GM12864 (cell line): ENCODE data around the gene TMEM30A.

Experiments
- DNase-seq: peaks from one replicate; pipeline ENCODE4 v3.0.0-alpha.2; 2011; ENCODE audit warnings: low read depth
- H3K4me3 ChIP-seq: 2 replicates; pipeline ENCODE4 v1.5.1; 2011; ENCODE audit warnings: mild to moderate bottlenecking, low read depth, low read length, control low read depth
- TF ChIP-seq, protein P1 (sequence below): IDR thresholded peaks from 2 replicates; pipeline ENCODE4 v1.5.1; 2011; ENCODE audit warnings: low read depth, mild to moderate bottlenecking, moderate library complexity, low read length, control low read depth, inconsistent platforms; ENCODE audit errors: missing control alignments

Gene TMEM30A

DNA sequence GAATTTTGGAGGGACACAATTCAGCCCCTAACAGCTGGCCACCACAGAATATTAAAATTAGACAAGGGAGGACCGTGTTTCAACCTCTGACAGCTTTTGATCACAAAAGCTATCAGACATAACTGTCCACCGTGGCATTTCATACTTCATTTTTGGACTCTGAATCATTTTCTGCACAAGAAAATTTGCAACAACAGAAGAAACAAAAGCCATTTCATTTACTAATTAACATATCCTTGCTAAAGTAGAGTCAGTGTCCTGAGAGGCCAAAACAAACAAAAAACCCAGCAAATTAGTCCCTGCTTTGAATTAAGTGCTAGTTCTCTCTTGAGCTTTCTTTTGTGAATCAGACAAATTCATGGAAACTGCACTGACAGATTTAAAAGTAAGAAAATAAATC lies 61.2 kb downstream of the TMEM30A start:
- DNase-seq, result no peak
- H3K4me3 ChIP-seq, result no peak overlapping the region
- TF ChIP-seq, protein P1, sequence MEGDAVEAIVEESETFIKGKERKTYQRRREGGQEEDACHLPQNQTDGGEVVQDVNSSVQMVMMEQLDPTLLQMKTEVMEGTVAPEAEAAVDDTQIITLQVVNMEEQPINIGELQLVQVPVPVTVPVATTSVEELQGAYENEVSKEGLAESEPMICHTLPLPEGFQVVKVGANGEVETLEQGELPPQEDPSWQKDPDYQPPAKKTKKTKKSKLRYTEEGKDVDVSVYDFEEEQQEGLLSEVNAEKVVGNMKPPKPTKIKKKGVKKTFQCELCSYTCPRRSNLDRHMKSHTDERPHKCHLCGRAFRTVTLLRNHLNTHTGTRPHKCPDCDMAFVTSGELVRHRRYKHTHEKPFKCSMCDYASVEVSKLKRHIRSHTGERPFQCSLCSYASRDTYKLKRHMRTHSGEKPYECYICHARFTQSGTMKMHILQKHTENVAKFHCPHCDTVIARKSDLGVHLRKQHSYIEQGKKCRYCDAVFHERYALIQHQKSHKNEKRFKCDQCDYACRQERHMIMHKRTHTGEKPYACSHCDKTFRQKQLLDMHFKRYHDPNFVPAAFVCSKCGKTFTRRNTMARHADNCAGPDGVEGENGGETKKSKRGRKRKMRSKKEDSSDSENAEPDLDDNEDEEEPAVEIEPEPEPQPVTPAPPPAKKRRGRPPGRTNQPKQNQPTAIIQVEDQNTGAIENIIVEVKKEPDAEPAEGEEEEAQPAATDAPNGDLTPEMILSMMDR, result no peak

DNA sequence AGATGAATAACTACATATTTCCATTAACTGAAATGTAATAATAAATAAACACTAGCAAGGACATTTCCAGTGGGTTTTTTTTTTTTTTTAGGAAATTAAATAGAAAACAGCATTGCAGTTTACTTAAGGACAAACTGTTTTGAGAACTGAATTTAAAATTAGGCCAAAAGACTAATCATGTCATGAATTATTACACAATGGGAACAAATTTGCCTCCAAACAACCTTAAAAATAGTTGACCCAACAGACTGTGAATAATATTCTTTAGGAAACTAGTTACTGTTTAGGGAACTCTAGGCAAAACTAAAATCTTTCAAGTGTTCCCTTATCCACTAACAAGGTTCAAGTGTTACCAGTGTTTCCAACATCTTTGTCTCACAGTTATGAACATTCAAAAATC lies 62.3 kb downstream of the TMEM30A start:
- TF ChIP-seq, protein P1, result no peak
- no peak for DNase-seq
- H3K4me3 ChIP-seq, result no peak overlapping the region

DNA sequence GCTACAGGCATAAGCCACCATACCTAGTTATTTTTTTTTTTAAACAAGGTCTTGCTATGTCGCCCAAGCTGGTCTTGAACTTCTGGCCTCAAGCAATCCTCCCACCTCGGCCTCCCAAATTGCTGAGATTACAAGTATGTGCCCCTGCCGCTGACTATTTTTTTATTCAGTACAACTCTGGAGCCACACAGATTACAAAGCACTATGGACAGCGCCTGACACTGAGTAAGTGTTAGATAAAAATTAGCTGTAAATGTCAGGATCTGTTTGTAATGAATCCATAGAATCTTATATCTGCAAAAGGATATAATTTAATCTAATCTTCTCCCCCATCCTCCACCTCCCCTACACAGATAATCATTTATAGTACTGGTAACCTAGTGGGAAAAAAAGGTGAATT lies 63.5 kb downstream of the TMEM30A start:
- TF ChIP-seq, protein P1, result no peak
- H3K4me3 ChIP-seq, result no peak overlapping the region
- DNase-seq, result no peak

DNA sequence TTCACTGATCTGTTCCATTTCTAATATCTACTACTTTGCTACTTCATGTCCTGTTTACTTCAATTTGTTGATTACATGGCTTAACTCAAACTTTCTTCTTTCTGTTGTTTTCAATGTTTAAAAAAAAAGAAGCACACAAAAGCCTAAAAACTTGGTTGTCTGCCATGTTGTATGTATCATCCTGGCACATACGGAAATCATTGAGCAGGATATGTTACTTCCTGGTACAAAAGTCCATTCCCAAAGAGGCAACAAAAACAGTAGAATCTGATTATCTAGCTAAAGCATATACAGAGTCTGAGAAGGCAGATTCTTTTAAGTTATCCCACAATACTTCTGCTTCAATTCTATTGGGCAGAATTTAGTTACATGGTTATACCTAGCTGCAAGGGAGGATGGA lies 64.2 kb downstream of the TMEM30A start:
- DNase-seq, result no peak

DNA sequence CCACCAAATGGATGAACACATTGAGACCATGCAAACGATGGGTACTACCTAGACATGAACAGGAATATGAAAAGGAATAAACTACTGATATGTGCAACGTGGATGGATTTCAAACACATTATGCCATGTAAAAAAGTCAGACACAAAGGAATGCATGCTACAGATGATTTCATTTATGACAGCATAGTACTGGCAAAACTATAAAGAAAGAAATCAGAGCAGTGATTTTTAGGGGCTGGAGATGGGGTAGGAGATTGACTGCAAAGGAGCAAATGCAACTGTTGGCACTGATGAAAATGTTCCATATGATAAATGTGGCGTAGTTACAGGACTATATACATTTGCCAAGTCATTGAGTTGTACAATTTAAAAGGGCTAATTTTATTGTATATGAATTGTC lies 65.3 kb downstream of the TMEM30A start:
- DNase-seq, result no peak
- no peak overlapping the region for H3K4me3 ChIP-seq
- TF ChIP-seq, protein P1, result no peak

More for the DNA sequence above, 64.2 kb downstream of the TMEM30A start:
- no peak overlapping the region for H3K4me3 ChIP-seq
- TF ChIP-seq, protein P1, result no peak

DNA sequence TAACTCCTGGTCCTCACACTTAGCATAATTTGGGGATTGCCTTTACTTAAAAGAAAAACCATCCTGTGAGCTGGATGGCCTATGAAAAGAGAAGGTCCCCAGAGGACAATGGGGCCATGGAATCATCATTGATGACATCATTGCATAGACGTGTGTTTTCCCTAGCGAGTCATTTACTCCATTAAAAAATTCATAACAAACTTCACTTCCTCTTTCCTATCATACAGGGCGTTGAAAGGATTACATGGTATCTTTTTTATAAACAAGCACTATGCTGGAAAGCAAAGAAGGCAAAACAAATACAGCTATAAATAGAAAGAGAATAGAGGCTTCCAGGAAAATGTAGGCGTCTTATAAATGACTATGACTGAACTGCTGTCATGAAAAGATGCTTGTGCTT lies 67.4 kb downstream of the TMEM30A start:
- TF ChIP-seq, protein P1, result no peak
- DNase-seq, result no peak
- H3K4me3 ChIP-seq, result no peak overlapping the region

DNA sequence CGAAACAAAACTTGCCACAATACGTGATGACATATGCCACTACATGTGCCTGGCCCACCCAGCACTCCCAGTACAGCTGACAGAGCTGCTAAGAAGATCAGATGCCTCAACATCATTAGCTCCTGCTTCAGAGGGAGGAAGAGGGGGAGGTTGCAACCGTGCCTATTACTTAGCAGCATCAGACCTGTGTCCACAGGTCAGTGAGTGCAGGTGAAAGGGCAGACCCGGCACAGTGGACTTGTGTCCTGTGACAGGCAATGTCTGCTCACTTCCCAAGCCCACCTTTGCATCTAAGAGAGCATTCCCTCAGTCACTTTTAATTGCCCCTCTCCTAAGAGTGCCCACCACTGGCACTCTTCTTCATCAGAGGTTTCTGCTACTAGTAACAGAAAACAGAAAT lies 69.3 kb downstream of the TMEM30A start:
- H3K4me3 ChIP-seq, result no peak overlapping the region
- DNase-seq, result no peak
- TF ChIP-seq, protein P1, result no peak
